Measurements from ENCODE around the gene RAI2.
A peak's percentile ranks its signal among the peaks of the same experiment; 100 is the strongest.

RAI2 gene

DNA sequence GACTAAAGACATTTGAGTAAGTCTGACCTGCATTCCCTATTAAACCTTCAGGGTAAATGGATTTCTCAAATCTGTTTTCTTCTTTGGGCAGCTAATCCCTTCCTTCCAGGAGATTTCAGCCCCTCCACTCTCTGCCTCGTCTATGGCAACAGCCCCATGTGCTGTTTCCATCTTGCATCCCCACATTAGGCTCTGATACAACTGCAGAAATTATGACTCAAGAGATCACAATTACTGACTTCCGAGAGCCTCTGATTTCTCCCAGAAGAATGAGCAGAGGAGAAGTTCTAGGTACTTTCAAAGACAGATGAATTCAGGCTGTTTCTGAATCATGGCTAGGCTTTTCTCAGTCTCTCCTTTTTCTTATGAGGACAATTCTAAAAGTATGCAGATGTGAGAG is 38.7 kb downstream of the RAI2 start:
- no peak for TF ChIP-seq CTCF (IDR thresholded peaks at IDR 0.05; ENCODE audit: low read length, missing control alignments)
- no peak overlapping the region for H3K4me3 ChIP-seq (replicated peaks; ENCODE audit: low read depth, low read length)
- no peak for DNase-seq (ENCODE audit: low read depth)

GRCh38 chrX:17820100-17820499 is 41.0 kb downstream of the RAI2 start:
- no peak overlapping the region for H3K4me3 ChIP-seq (replicated peaks; ENCODE audit: low read depth, low read length)
- no peak for DNase-seq (ENCODE audit: low read depth)

DNA sequence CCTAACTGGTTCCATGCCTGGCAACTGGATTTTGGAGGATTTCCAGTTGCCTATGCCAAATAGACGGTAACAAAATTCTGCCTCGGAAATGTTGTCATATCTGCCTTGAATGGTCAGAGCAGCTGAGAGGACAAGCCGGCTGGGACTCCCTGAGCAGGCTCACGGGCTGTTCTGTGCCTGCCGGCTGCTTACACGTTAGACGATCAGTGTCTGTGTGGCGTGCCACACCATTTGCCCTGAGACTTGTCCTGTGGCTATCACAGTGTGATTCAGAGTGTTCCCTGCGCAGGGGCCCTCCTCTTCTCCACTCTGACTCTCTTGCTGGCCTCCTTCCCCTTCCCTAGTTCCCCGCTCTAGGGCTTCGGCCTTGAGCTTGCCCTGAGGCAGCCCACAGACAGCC is 42.4 kb downstream of the RAI2 start:
- no peak for DNase-seq (ENCODE audit: low read depth)
- TF ChIP-seq CTCF (IDR thresholded peaks at IDR 0.05; ENCODE audit: low read length, missing control alignments): no peak
- no peak overlapping the region for H3K4me3 ChIP-seq (replicated peaks; ENCODE audit: low read depth, low read length)

More at GRCh38 chrX:17820100-17820499, 41.0 kb downstream of the RAI2 start:
- TF ChIP-seq CTCF (IDR thresholded peaks at IDR 0.05; ENCODE audit: low read length, missing control alignments): no peak

- no peak for TF ChIP-seq CTCF (IDR thresholded peaks at IDR 0.05; ENCODE audit: low read length, missing control alignments)
- no peak overlapping the region for H3K4me3 ChIP-seq (replicated peaks; ENCODE audit: low read depth, low read length)
- DNase-seq (ENCODE audit: low read depth): no peak
Observed at GRCh38 chrX:17817251-17817650, 43.8 kb downstream of the RAI2 start.

- DNase-seq (ENCODE audit: low read depth): peak; percentile 3
- TF ChIP-seq CTCF (IDR thresholded peaks at IDR 0.05; ENCODE audit: low read length, missing control alignments): no peak
- H3K4me3 ChIP-seq (replicated peaks; ENCODE audit: low read depth, low read length): no peak overlapping the region
Observed at GRCh38 chrX:17814557-17814956, 46.5 kb downstream of the RAI2 start.

GRCh38 chrX:17814059-17814458 is 47.0 kb downstream of the RAI2 start:
- TF ChIP-seq CTCF (IDR thresholded peaks at IDR 0.05; ENCODE audit: low read length, missing control alignments): no peak
- no peak overlapping the region for H3K4me3 ChIP-seq (replicated peaks; ENCODE audit: low read depth, low read length)
- no peak for DNase-seq (ENCODE audit: low read depth)

DNA sequence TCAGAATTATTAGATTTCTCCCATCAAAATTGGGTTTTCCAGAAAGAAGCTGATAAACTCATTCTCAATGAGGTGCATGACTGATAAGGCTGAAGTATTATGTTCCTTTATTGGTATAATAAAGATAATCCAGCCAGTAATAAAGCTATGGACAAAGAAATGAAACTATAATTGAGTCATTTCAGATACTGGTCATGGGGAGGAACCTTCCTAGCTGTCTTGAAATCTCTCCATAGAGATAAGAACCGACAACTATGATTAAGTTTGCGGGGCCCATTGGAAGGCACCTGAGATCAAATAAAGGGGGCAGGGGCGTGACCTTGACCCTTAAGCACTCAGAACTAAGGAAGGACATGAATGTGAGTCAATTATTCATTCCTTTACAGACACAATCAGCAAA is 47.8 kb downstream of the RAI2 start:
- no peak overlapping the region for H3K4me3 ChIP-seq (replicated peaks; ENCODE audit: low read depth, low read length)
- TF ChIP-seq CTCF (IDR thresholded peaks at IDR 0.05; ENCODE audit: low read length, missing control alignments): no peak
- no peak for DNase-seq (ENCODE audit: low read depth)
